GM04504 (cell line): ENCODE measurements around the gene EHD1.
A peak's percentile ranks its signal among the peaks of the same experiment; 100 is the strongest.

Source experiments
- DNase-seq: peaks from one replicate; pipeline ENCODE4 v3.0.0-alpha.2; 2012; ENCODE audit warnings: low read depth

EHD1 gene

GRCh38 chr11:64890522-64890939 is 12.1 kb upstream of the EHD1 start:
- DNase-seq = no peak

- DNase-seq = no peak
Measured at GRCh38 chr11:64888729-64889511, 10.5 kb upstream of the EHD1 start.

DNA sequence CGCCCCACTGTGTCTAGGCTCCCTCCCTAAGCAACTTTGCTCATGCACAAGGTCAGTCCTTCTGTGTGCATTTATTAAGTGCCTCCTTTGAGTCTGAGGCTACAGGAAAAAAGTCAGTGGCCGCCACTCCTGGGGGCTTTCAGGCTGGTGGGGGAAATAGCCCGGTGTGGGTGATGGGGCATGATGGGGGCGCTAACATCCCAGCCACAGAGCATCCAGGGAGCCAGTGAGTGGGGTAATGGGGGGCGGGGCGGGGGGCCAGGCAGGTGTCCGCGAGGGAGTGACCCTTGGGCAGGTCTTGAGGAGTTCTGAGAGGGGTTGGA is 9.9 kb upstream of the EHD1 start:
- DNase-seq = no peak

DNA sequence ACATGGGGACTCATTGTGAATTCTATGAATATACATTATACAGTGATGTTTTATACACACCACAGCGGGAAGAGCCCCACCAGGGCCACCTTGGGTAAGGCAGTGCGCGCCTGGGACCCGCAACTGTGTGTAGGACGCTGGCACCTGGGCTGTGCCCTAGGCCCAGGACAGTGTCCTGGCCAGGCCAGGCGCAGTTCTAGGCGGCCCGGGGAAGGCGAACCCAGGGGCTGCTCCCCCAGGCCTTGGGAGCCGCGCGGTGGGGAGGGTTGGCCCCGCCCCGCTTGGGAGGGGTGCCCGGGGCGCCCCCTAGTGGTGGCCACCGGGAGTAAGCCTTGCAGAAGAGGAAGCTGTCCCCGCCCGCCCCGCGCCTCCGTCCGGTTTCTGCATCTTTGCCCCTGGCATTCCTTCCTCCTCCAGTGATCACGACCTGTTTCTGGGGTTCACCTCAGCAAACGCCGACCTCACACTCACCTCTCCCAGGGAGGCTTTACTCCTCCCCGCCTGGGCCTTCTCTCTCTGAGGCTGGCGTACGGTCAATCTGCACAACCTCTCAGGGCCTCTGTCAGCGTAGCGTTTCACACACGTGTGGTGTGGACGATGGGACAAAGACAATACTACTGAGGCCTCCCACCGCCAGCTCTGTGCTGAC is 9.5 kb upstream of the EHD1 start:
- no peak for DNase-seq

GRCh38 chr11:64887234-64887756 is 8.9 kb upstream of the EHD1 start:
- DNase-seq = no peak

GRCh38 chr11:64885367-64886286 is 7.2 kb upstream of the EHD1 start:
- peak; percentile 35 for DNase-seq

DNA sequence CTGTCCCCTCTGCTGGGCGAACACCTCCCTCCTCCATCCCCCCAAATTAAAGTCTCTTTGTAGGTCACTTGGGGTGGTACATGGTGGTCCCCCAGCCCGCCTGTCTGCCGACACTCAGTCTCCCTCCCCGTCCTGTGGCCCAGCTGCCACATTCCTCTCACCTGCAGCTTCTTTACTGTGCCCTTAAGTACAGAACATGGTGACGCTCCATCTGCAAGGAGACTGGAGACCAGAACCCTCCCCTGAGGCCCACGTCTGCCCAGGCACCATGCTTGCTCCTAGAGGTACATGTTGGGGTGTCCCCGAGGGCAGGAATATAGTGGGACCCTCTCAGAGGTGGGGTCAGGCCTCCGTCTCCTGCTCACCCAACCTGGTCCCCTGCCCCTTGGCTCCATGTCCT is 5.6 kb upstream of the EHD1 start:
- no peak for DNase-seq

DNA sequence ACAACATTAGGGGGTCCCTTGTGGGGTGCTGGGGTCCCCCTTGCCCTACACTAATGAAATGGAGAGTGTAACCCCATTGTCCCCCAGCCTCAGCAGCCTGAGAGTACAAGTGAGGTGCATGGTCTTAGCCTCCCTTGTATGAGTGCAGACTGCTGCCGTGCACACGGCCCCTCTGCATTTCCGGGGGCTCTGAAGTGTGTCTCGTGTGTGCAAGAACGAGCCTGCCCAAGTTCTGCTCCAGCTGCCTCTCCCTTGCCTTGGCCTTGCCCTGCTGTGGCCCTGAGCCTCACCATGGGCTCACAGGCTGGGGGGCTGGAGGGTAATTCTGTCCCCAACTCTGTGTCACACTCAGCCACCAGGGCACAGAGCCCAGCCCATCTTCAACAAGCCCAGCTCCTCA is 5.2 kb upstream of the EHD1 start:
- DNase-seq = no peak

- DNase-seq = no peak
Measured at GRCh38 chr11:64882243-64882642, 3.8 kb upstream of the EHD1 start.

DNA sequence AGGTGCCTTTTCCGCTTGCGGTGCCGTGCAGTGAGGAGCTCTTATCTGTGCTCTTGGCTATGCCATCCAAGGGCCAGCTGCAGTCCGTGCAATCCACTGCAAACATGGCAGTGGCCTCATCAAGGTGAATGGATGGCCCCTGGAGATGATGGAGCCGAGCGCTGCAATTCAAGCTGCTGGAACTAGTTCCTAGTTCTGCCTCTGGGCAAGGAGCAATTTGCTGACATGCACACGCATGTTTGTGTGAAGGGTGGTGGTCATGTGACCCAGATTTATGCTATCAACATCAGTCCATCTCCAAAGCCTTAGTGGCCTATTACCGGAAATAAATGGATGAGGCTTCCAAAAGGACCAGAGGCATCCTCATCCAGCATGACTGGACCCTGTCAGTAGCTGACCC is 3.1 kb upstream of the EHD1 start:
- DNase-seq = no peak

DNA sequence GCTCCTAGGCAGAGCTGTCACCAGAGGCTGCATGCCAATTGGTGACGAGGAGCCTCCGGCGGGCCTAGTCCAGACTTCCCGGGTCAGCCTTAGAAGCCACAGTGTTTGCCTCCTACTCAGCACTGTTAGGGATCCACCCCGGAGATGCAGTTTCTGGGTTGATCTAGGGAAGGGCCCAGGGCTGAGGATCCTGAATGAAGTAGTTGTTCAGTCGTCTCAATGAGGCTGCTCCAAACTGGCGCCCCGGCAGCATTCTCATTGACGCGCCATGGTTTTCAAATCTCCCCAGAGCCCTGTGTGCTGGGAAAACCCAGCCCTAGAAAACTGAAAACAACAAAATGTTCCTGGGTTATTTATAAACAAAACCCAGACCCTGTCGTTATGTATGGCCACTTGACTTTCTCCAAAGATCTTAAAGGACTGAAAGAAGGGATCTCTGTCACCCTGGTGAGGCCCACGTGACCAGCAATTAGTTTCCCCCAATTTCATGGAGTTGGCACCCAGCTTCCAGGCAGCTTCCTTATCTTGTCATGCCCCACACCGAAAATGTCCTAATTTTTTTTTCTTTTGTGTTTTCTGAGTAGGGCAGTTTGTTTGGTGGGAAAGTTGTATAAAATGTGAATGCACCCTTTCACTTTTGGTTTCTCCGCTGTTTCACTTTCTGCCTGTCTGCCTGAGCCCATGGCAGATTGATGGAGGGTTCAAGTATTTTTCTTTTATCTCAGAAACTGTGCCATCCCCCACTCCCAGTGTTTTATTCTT is 2.0 kb upstream of the EHD1 start:
- no peak for DNase-seq

DNA sequence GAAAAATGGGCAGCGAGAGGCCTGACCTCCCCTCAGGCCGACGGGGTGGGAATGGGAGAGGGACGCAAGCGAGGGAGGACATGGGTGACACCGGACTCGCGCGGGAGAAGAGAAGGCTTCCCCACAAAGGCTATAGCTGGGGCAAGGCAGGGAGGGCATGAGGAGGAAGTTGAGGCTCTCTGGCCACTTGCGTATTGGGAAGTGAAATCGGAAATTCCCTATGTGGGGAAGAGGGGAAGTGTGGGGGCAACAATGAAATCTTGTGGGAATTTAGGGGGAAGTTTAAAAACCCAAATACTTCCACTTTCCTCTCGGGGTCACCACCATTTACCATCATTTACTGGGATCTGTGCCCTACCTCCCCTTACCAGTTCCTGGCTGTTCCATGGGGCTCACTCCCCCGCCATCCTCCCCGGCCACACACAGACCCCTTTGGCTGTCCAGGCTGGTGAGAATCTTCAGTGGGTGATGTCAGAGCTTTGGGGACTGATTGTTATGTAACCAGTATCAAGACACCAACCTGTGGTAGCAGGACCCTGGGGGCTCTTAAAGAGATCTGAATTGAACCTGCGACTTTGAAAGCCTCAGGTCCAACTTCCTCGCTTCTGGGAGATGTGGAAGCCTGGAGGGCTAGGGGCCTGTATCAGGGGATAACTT is 951 bp upstream of the EHD1 start:
- no peak for DNase-seq

DNA sequence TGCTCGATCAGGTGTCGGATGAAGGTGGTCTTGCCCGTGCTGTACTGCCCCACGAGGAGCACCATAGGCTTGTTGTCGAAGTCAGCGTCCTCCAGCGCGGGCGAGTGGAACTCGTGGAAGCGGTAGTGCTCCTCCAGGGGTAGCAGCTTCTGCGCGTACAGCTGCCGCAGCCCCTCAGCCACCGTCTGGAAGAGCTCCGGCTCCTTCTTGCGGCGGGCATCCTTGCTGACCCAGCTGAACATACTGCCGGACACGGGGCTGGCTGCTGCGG is 263 bp downstream of the EHD1 start:
- no peak for DNase-seq

DNA sequence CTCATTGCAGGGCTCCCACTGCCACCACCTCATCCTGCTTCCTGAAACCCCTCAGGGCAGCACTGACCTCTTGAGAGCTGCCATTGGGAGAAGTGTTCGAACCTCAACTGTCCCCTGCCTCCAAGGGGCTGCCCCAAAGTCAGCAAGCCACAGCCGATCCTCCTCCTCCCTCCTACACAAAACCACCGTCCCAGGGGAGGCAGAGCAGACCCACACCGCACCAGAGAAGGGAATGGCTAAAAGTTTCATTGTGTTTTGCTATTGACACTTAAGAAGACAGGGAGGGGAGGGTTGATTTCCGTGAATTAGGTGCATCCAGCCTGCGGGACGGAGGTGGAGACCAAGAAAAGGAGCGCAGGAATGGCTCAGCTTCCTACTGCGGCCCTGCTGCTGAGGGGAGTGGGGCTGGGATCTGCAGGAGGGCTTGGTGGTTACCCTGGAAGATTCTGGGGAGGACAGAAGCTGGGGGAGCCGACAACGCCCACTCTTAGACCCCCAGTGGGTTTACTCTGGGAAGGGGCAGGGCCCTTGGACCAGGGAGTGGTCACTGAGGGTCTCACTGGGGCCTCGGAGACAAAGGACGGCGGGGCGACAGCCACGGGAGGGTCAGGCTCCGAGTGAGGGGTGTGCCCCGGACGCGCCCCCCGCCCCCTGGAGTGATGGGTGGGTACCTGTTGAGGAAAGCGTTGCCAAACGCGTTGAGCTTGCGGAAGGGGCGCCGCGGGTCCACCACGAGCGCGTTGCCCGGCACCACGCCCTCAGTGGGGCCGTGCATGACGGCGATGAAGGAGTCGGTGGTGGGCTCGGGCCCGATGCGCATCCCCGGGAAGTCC is 815 bp downstream of the EHD1 start:
- DNase-seq = no peak

DNA sequence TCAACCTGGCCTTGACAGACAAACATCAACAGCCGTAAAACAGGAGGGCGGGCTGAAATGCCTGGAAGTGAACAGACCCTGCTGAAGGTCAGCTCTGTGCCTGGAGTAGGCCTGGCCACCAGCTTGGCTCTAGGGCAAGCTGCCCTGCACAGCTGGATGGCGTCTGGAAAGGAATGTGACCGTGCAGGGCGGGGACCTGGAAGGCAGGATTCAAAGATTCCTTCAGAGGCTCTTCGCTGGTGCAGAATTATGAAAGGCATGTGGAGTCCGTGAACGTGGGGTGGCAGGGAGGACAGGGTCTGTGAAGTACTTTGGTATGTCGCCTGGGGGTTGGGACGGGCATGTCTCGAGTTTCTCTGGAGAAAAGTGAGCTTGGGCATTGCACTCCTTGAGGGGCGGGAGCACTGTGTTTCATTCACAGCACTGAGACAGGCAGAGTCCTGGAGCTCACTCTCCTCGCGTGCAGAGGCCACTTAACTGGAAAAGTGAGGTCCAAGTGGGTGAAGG is 1.5 kb downstream of the EHD1 start:
- peak; percentile 50 for DNase-seq

DNA sequence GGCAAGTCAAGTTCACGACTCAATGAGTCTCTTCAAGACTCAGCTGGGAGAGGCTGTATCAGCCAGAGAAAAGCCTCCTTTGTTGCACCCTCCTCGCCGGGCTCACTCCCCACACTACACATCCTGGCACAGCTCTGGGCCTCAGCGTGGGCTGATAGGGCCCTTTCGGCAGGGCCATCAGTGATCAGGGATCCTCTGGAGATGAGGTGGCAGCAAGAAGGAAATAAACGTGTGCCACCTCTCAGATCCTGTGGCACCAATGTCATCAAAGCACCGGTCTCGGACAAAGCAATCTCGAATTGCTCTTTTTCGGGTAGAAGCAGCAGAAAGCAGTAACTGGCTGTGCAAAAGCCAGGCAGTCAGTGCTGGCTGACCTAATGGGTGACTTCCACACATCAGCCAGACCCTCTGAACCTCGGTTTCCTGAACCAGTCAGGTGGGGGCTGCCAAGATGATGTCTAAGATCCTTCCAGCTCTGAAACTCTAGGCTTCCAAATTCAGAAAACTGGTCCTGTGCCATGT is 2.1 kb downstream of the EHD1 start:
- DNase-seq = no peak

DNA sequence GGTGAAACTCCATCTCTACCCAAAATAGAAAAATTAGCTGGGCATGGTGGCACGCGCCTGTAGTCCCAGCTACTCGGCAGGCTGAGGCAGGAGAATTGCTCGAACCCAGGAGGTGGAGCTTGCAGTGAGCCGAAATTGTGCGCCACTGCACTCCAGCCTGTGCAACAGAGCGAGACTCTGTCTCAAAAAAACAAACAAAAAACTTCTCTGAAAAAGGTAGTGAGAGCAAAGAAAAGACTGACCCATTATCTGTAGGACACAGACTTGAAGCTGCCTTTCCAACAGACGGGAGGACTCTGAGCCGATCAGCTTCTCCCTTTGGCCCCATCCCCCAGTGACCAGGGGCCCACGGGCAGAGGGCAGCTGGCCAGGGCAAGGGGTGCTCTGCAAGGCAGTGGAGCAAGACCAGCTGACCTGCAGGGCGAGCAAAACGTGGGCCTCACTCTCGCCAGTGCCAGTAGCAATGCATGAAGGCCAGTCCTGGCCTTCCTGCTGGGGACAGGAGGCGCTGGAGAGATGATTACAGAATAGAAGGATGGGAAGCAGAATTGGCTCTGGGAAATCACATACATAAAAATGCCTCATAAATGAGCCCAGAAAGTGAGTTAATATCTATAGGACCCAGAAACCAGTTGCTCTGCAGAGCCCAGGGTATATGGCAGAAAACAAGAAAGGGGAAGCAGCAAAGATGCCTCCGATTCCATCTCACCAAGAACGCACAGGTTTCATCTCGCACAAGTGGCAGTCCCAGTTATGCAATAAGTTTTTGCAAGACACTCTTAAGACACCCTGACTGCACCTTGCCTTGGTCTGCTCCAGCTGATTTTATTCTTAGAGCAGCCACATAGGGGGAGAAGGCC is 2.8 kb downstream of the EHD1 start:
- no peak for DNase-seq

- no peak for DNase-seq
Measured at GRCh38 chr11:64874308-64875240, 3.8 kb downstream of the EHD1 start.
